ENCODE measurements around the gene SCAF11. TPM values are rescaled to one million over a fixed set of nuclear protein-coding genes. Genes with fewer than 3 reads are reported as not detected.

The SCAF11 gene
- total RNA-seq, 1 donor, result 50.9 TPM

Small RNA genes lying within 50 kb of the gene (small RNA-seq; reads per million reads assigned to genes)
- not detected for gene RN7SL246P
